H9 (cell line): ENCODE results near the gene SPATA3. TPM values are rescaled to one million over a fixed set of nuclear protein-coding genes. Genes with fewer than 3 reads are reported as not detected.

ENCODE experiments used
- DNase-seq: peaks from one replicate; pipeline ENCODE4 v3.0.0-alpha.2; 2017
- H2AFZ ChIP-seq: one replicate; pipeline ENCODE4 v1.6.1; 2013; ENCODE audit warnings: mild to moderate bottlenecking, low read length, control low read depth, moderate library complexity
- H2AK5ac ChIP-seq: 2 replicates; pipeline ENCODE4 v1.6.1; 2013; ENCODE audit warnings: low read length, control low read depth, mixed read lengths; ENCODE audit not compliant: insufficient read length
- H2BK120ac ChIP-seq: one replicate; pipeline ENCODE4 v1.6.1; 2013; ENCODE audit warnings: low read depth, mild to moderate bottlenecking, low read length, control low read depth, inconsistent platforms; ENCODE audit not compliant: poor library complexity, severe bottlenecking
- H2BK12ac ChIP-seq: 2 replicates; pipeline ENCODE4 v1.6.1; 2013; ENCODE audit warnings: low read length, control low read depth, mixed read lengths, low read depth; ENCODE audit not compliant: insufficient read length
- H2BK15ac ChIP-seq: 2 replicates; pipeline ENCODE4 v1.6.1; 2013; ENCODE audit warnings: low read depth, low read length, control low read depth
- H2BK20ac ChIP-seq: one replicate; pipeline ENCODE4 v1.6.1; 2013; ENCODE audit warnings: low read depth, mild to moderate bottlenecking, low read length, control low read depth, inconsistent platforms; ENCODE audit not compliant: poor library complexity, severe bottlenecking
- H2BK5ac ChIP-seq: 2 replicates; pipeline ENCODE4 v1.6.1; 2013; ENCODE audit warnings: low read length, control low read depth, mixed read lengths; ENCODE audit not compliant: insufficient read length
- H3K14ac ChIP-seq: 2 replicates; pipeline ENCODE4 v1.6.1; 2013; ENCODE audit warnings: low read length, control low read depth; ENCODE audit not compliant: insufficient read depth
- H3K18ac ChIP-seq: 2 replicates; pipeline ENCODE4 v1.6.1; 2013; ENCODE audit warnings: low read depth, mild to moderate bottlenecking, mixed read lengths, low read length, control low read depth; ENCODE audit not compliant: insufficient read length
- H3K23ac ChIP-seq: 2 replicates; pipeline ENCODE4 v1.6.1; 2013; ENCODE audit warnings: low read length, control low read depth, mixed read lengths, low read depth; ENCODE audit not compliant: insufficient read length
- H3K23me2 ChIP-seq: 2 replicates; pipeline ENCODE4 v1.6.1; 2013; ENCODE audit warnings: low read depth, mild to moderate bottlenecking, mixed read lengths, low read length, control low read depth; ENCODE audit not compliant: insufficient read length, poor library complexity, severe bottlenecking
- H3K27ac ChIP-seq: 2 replicates; pipeline ENCODE4 v1.5.1; 2013; ENCODE audit warnings: low read length, control low read depth, mixed read lengths, low read depth; ENCODE audit not compliant: insufficient read length
- H3K27me3 ChIP-seq: 2 replicates; pipeline ENCODE4 v1.6.1; 2013; ENCODE audit warnings: low read length, control low read depth, inconsistent platforms; ENCODE audit not compliant: insufficient read depth
- H3K4ac ChIP-seq: 2 replicates; pipeline ENCODE4 v1.6.1; 2013; ENCODE audit warnings: low read depth, mild to moderate bottlenecking, control low read depth, inconsistent platforms, low read length, moderate library complexity
- H3K4me1 ChIP-seq: 2 replicates; pipeline ENCODE4 v1.6.1; 2013; ENCODE audit warnings: low read length, control low read depth, inconsistent platforms; ENCODE audit not compliant: insufficient read depth
- H3K4me2 ChIP-seq: 2 replicates; pipeline ENCODE4 v1.6.1; 2013; ENCODE audit warnings: low read length, control low read depth, mixed read lengths; ENCODE audit not compliant: insufficient read length, insufficient read depth
- H3K56ac ChIP-seq: 2 replicates; pipeline ENCODE4 v1.6.1; 2013; ENCODE audit warnings: low read depth, mild to moderate bottlenecking, mixed read lengths, low read length, control low read depth; ENCODE audit not compliant: insufficient read length
- H3K79me1 ChIP-seq: 2 replicates; pipeline ENCODE4 v1.6.1; 2013; ENCODE audit warnings: low read depth, mild to moderate bottlenecking, moderate library complexity, low read length, control low read depth, inconsistent platforms; ENCODE audit not compliant: insufficient read depth, poor library complexity, severe bottlenecking
- H3K79me2 ChIP-seq: 2 replicates; pipeline ENCODE4 v1.6.1; 2013; ENCODE audit warnings: low read length, control low read depth, inconsistent platforms; ENCODE audit not compliant: insufficient read depth
- H3K9ac ChIP-seq: 2 replicates; pipeline ENCODE4 v1.6.1; 2013; ENCODE audit warnings: low read length, control low read depth, mixed read lengths; ENCODE audit not compliant: insufficient read length; ENCODE audit errors: extremely low read depth
- H3K9me3 ChIP-seq: one replicate; pipeline ENCODE4 v1.6.1; 2013; ENCODE audit warnings: low read depth, low read length, inconsistent platforms; ENCODE audit not compliant: control insufficient read depth
- H3T11ph ChIP-seq: one replicate; pipeline ENCODE4 v1.6.1; 2013; ENCODE audit warnings: mild to moderate bottlenecking, low read length, control low read depth, inconsistent platforms
- H4K20me1 ChIP-seq: one replicate; pipeline ENCODE4 v1.6.1; 2013; ENCODE audit not compliant: control insufficient read depth, insufficient read length, insufficient read depth
- H4K5ac ChIP-seq: 2 replicates; pipeline ENCODE4 v1.6.1; 2013; ENCODE audit warnings: low read depth, mild to moderate bottlenecking, mixed read lengths, low read length, control low read depth; ENCODE audit not compliant: insufficient read length
- H4K8ac ChIP-seq: replicated peaks from 2 replicates; pipeline ENCODE4 v1.6.1; 2013; ENCODE audit warnings: low read length, control low read depth, mixed read lengths, low read depth; ENCODE audit not compliant: insufficient read length
- H4K91ac ChIP-seq: 2 replicates; pipeline ENCODE4 v1.6.1; 2013; ENCODE audit warnings: low read depth, mild to moderate bottlenecking, moderate library complexity, mixed read lengths, low read length, control low read depth; ENCODE audit not compliant: insufficient read length
- H3K27ac Mint-ChIP-seq, 3 experiments: 2 replicates in 2 of 3; 3 replicates in 1 of 3; pipeline ENCODE4 v1.8.0; 2020 to 2021; ENCODE audit warnings: mixed read lengths in 3 of 3, mild to moderate bottlenecking in 1 of 3, moderate library complexity in 1 of 3
- H3K27me3 Mint-ChIP-seq: 2 replicates; pipeline ENCODE4 v1.8.0; 2021; ENCODE audit warnings: low read depth, mild to moderate bottlenecking, moderate library complexity, mixed read lengths
- H3K36me3 Mint-ChIP-seq, 3 experiments: 2 replicates in 2 of 3; 3 replicates in 1 of 3; pipeline ENCODE4 v1.8.0; 2020 to 2021; ENCODE audit warnings: low read depth in 3 of 3, mixed read lengths in 3 of 3; ENCODE audit not compliant: insufficient read depth in 1 of 3
- H3K4me1 Mint-ChIP-seq, 2 experiments: 2 replicates each; pipeline ENCODE4 v1.8.0; 2020; ENCODE audit warnings: mixed read lengths in 2 of 2
- H3K4me3 Mint-ChIP-seq, 2 experiments: 2 replicates in 1 of 2; 3 replicates in 1 of 2; pipeline ENCODE4 v1.8.0; 2020 to 2021; ENCODE audit warnings: mild to moderate bottlenecking in 2 of 2, mixed read lengths in 2 of 2, moderate library complexity in 1 of 2
- H3K9me3 Mint-ChIP-seq, 2 experiments: 2 replicates in 1 of 2; 3 replicates in 1 of 2; pipeline ENCODE4 v1.8.0; 2020; ENCODE audit warnings: mild to moderate bottlenecking in 2 of 2, mixed read lengths in 2 of 2, moderate library complexity in 1 of 2
- CTCF ChIP-seq: fragments of 200-600 bp; sonication (generic); conservative IDR thresholded peaks from 3 replicates; pipeline ENCODE4 v1.8.0; 2021; ENCODE audit warnings: antibody characterized with exemption, mild to moderate bottlenecking
- WGBS: extraction: QIAGEN DNeasy Blood & Tissue Kit; methylation state at CpG from one replicate; pipeline ENCODE4 v1.1.7; 2013; ENCODE audit warnings: missing lambda C conversion rate, low lambda C conversion rate, mixed read lengths; ENCODE audit not compliant: insufficient read length; ENCODE audit errors: extremely low coverage; 5-methylcytosine and 5-hydroxymethylcytosine counted together
- total RNA-seq: library from RNA; stranded (reverse); gene quantifications from 2 replicates; pipeline ENCODE4 v1.2.1, GENCODE V29; 2021

SPATA3 gene
- total RNA-seq, 1 experiment from 2014 or later = not detected

GRCh38 chr2:231009236-231009919 lies 13.5 kb downstream of the SPATA3 start:
- no peak overlapping the region for H3K9ac ChIP-seq
- no peak overlapping the region for H2BK12ac ChIP-seq
- no peak overlapping the region for H3K18ac ChIP-seq
- H2BK120ac ChIP-seq = no peak overlapping the region
- H2AK5ac ChIP-seq = no peak overlapping the region
- H2BK15ac ChIP-seq = no peak overlapping the region
- H4K8ac ChIP-seq = no peak overlapping the region
- H3K27ac ChIP-seq = no peak overlapping the region
- Mint-ChIP-seq H3K4me3 (no peak overlapping the region; a peak in 1 of 5 replicates), H3K4me1 (peaks cover 7 to 15% of the 10 kb centered on the region in 2 experiments; a peak in 3 of 4 replicates), H3K27me3 (peaks cover 38% of the 10 kb centered on the region), H3K36me3 (peaks cover 9 to 10% (median 9%) of the 10 kb centered on the region in 3 experiments), H3K27ac (no peak overlapping the region), H3K9me3 (peaks cover 11 to 14% of the 10 kb centered on the region in 2 experiments)
- no peaks in the 10 kb centered on the region for H4K20me1 ChIP-seq
- H3K4me1 ChIP-seq = no peaks in the 10 kb centered on the region
- H3K4me2 ChIP-seq = no peak overlapping the region
- no CpG with 5 or more reads among the region's 14 CpGs for WGBS
- no peak overlapping the region for H2AFZ ChIP-seq
- H3K56ac ChIP-seq = no peak overlapping the region
- H3T11ph ChIP-seq = no peak overlapping the region
- TF ChIP-seq CTCF = no peak
- DNase-seq = no peak
- H2BK5ac ChIP-seq = no peak overlapping the region
- H3K4ac ChIP-seq = no peak overlapping the region
- H2BK20ac ChIP-seq = no peak overlapping the region
- H3K23me2 ChIP-seq = no peaks in the 10 kb centered on the region
- H3K14ac ChIP-seq = no peak overlapping the region
- no peak overlapping the region for H4K5ac ChIP-seq
- H3K9me3 ChIP-seq = no peaks in the 10 kb centered on the region
- no peaks in the 10 kb centered on the region for H3K79me2 ChIP-seq
- H4K91ac ChIP-seq = no peak overlapping the region
- no peaks in the 10 kb centered on the region; the same call in 1 of the 2 replicates for H3K27me3 ChIP-seq
- H3K23ac ChIP-seq = no peak overlapping the region
- H3K79me1 ChIP-seq = no peaks in the 10 kb centered on the region
